ENCODE results near the gene TMEM132D.

DNA sequence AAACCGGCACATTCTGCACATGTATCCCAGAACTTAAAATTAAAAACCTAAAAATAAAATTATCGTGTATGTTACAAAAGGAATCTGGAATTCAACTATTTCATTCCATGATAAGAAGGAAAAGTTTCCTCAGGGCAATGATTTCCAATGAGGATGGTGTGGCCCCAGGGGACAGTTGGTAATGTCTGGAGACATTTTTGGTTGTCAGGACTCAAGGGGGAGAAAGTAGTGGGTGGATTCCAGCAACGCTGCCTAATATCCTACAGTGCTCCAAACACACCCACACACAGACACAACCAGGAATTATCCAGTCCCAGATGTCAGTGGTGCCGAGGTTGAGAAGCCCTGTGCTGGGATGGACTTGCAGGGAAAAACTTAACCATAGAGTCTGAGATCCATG is 228.3 kb downstream of the TMEM132D start:
- TF ChIP-seq GATA2 (IDR thresholded peaks at IDR 0.05; ENCODE audit: low read depth, low read length) (no peak), GATA3 (IDR thresholded peaks at IDR 0.05; ENCODE audit: low read depth, low read length) (no peak)
